ENCODE data around the gene GNAI3. TPM values are rescaled to one million over a fixed set of nuclear protein-coding genes. Genes with fewer than 3 reads are reported as not detected.

GNAI3 gene
- total and polyA plus RNA-seq, 2 donors (not counting 3 experiments of a cell fraction or from before 2014, with no cell fraction given) = 5.0 to 14.0 TPM

DNA sequence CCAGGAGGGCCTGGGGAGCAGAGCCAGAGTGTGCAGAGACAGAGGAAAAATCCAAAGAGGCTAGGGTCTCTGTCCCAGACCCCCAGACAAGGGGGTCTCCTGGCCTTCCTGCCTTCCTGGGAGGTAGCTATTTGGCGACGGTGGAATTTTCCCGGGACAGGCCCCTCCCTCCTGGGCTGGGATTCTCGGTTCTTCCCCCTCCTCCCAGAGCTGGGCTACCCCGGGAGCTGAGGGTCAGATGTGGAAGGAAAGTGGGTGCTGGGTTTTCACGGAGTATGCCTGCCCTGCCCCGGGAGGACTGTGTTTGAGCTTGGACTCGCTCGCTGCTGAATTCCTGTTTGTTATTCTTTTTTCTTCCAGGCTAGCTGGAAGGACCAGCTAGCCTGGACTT lies 72.0 kb downstream of the GNAI3 start:
- dilution Hi-C loops (cut with MboI; ENCODE audit: extremely low pct_ligation_motif_present, low sequenced_read_pairs) (no loop called here), intact Hi-C loops (cut with micrococcal nuclease) (no loop called here)
- H3K27me3 ChIP-seq (ENCODE audit: control insufficient read depth in 2 of 2, insufficient read depth in 2 of 2, low read length in 2 of 2) = no peaks in the 10 kb centered on the region
- BruUV-seq (replicated peaks) = TSS peak; percentile 62
- POLR2A ChIA-PET = interaction anchor here (0.7 to 1.4 kb wide), 2 partner anchors 24 to 72 kb away, joined by 3 to 6 read pairs; partner anchors contain the start of gene GNAI3
- peak overlapping the region; percentile 97 for H3K27ac ChIP-seq (ENCODE audit: insufficient read depth, low read depth, low read length)
- no peaks in the 10 kb centered on the region for H3K9me1 ChIP-seq (replicated peaks; ENCODE audit: control insufficient read depth, extremely low read depth, insufficient read depth, low read length)
- H3K4me2 ChIP-seq (ENCODE audit: insufficient read depth, low read length) = peak overlapping the region; percentile 87
- no peak for TF ChIP-seq FOS (IDR thresholded peaks at IDR 0.05; ENCODE audit: borderline replicate concordance, insufficient read depth, low read length)
- no peak for TF ChIP-seq JUN (IDR thresholded peaks at IDR 0.05; ENCODE audit: borderline replicate concordance, insufficient read depth, insufficient read length, low read depth)
- TF ChIP-seq POLR2AphosphoS5 (IDR thresholded peaks at IDR 0.05; ENCODE audit: insufficient read depth, low read depth, low read length) = no peak
- TF ChIP-seq, protein P1, sequence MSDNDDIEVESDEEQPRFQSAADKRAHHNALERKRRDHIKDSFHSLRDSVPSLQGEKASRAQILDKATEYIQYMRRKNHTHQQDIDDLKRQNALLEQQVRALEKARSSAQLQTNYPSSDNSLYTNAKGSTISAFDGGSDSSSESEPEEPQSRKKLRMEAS (IDR thresholded peaks at IDR 0.05; ENCODE audit: insufficient read depth, insufficient read length) = no peak
- no peak for TF ChIP-seq MYC (IDR thresholded peaks at IDR 0.05; ENCODE audit: low read depth, low read length)
- H3K79me2 ChIP-seq (ENCODE audit: control insufficient read depth, insufficient read depth, low read length) = peaks cover 50% of the 10 kb centered on the region
- peak overlapping the region; percentile 74 to 83 (median 76) for H3K4me3 ChIP-seq (replicated peaks in 1 of 3; ENCODE audit: insufficient read depth in 1 of 3, low read depth in 1 of 3, low read length in 3 of 3)
- no peaks in the 10 kb centered on the region for H4K20me1 ChIP-seq (replicated peaks; ENCODE audit: control insufficient read depth, extremely low read depth, insufficient read depth, low read length)
- FAIRE-seq (no peak), DNase-seq (ENCODE audit: low read depth, low spot score) (no peak)
- CTCF ChIA-PET = interaction anchor here (0.9 to 2.4 kb wide), 7 partner anchors 9 to 154 kb away, joined by 3 to 28 read pairs (median 11); partner anchors contain the start of gene GNAI3
- no peaks in the 10 kb centered on the region for H3K9me3 ChIP-seq (replicated peaks; ENCODE audit: control insufficient read depth, insufficient read depth, low read length)
- H3K4me1 ChIP-seq (ENCODE audit: control insufficient read depth, extremely low read depth, insufficient read depth, low read length) = peaks cover 53% of the 10 kb centered on the region
- peak overlapping the region; percentile 96 for H3K9ac ChIP-seq (replicated peaks; ENCODE audit: extremely low read depth, insufficient read depth, low read length)
- no peaks in the 10 kb centered on the region for H3K36me3 ChIP-seq (ENCODE audit: control insufficient read depth in 2 of 2, extremely low read depth in 1 of 2, insufficient read depth in 2 of 2, low read length in 2 of 2)
- peak overlapping the region; percentile 56 for H2AFZ ChIP-seq (ENCODE audit: low read depth, low read length)

DNA sequence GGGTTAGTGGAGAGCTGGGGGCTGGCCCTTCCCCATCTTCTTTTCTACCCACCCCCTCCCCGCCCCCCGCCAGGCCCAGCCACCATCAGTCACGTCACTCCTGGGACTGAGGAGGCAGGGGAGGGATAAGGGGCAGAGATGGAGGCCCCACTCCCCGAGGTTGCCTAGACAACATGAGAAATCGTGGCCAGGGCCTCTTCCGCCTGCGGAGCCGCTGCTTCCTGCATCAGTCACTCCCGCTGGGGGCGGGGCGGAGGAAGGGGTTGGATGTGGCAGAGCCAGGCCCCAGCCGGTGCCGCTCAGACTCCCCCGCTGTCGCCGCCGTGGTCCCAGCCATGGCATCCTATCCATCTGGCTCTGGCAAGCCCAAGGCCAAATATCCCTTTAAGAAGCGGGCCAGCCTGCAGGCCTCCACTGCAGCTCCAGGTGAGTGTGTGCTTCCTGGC lies 72.4 kb downstream of the GNAI3 start:
- Histone ChIP-seq H4K20me1 (replicated peaks; ENCODE audit: control insufficient read depth, extremely low read depth, insufficient read depth, low read length) (no peaks in the 10 kb centered on the region), H3K4me3 (replicated peaks in 1 of 3; ENCODE audit: insufficient read depth in 1 of 3, low read depth in 1 of 3, low read length in 3 of 3) (peak overlapping the region; percentile 74 to 83 (median 76)), H2AFZ (ENCODE audit: low read depth, low read length) (no peak overlapping the region), H3K9me1 (replicated peaks; ENCODE audit: control insufficient read depth, extremely low read depth, insufficient read depth, low read length) (no peaks in the 10 kb centered on the region), H3K36me3 (ENCODE audit: control insufficient read depth in 2 of 2, extremely low read depth in 1 of 2, insufficient read depth in 2 of 2, low read length in 2 of 2) (no peaks in the 10 kb centered on the region), H3K9me3 (replicated peaks; ENCODE audit: control insufficient read depth, insufficient read depth, low read length) (no peaks in the 10 kb centered on the region), H3K4me2 (ENCODE audit: insufficient read depth, low read length) (peak overlapping the region; percentile 87), H3K27me3 (ENCODE audit: control insufficient read depth in 2 of 2, insufficient read depth in 2 of 2, low read length in 2 of 2) (no peaks in the 10 kb centered on the region), H3K27ac (ENCODE audit: insufficient read depth, low read depth, low read length) (peak overlapping the region; percentile 97), H3K79me2 (ENCODE audit: control insufficient read depth, insufficient read depth, low read length) (peaks cover 51% of the 10 kb centered on the region), H3K9ac (replicated peaks; ENCODE audit: extremely low read depth, insufficient read depth, low read length) (peak overlapping the region; percentile 96), H3K4me1 (ENCODE audit: control insufficient read depth, extremely low read depth, insufficient read depth, low read length) (peaks cover 49% of the 10 kb centered on the region)
- ChIA-PET POLR2A (interaction anchor here (1.4 kb wide), 1 partner anchor 72 kb away, joined by 6 read pairs; the partner anchor contains the start of gene GNAI3), CTCF (interaction anchor here (0.9 to 2.4 kb wide), 7 partner anchors 9 to 154 kb away, joined by 3 to 28 read pairs (median 11); partner anchors contain the start of gene GNAI3)
- intact Hi-C loops (cut with micrococcal nuclease) (loop anchor here (1.0 kb wide), 1 partner anchor 75 kb away; no protein-coding TSS in a partner anchor), dilution Hi-C loops (cut with MboI; ENCODE audit: extremely low pct_ligation_motif_present, low sequenced_read_pairs) (no loop called here)
- no TSS peak for BruUV-seq (replicated peaks)
- DNase-seq (ENCODE audit: low read depth, low spot score) (peak; percentile 95), FAIRE-seq (peak; percentile 97)
- TF ChIP-seq MYC (IDR thresholded peaks at IDR 0.05; ENCODE audit: low read depth, low read length) (peak; percentile 18), POLR2AphosphoS5 (IDR thresholded peaks at IDR 0.05; ENCODE audit: insufficient read depth, low read depth, low read length) (peak; percentile 41), POLR2A (IDR thresholded peaks at IDR 0.05; ENCODE audit: low read depth, low read length) (no peak), GATA2 (IDR thresholded peaks at IDR 0.05; ENCODE audit: insufficient read depth, insufficient read length, low read depth, low read length) (no peak)
- TF ChIP-seq, protein P1 (IDR thresholded peaks at IDR 0.05; ENCODE audit: insufficient read depth, insufficient read length) = peak; percentile 28

All from endothelial cell of umbilical vein (primary cell).